Measurements from ENCODE around the gene ABCA5. TPM values are rescaled to one million over a fixed set of nuclear protein-coding genes. Genes with fewer than 3 reads are reported as not detected.

Gene ABCA5
- total and polyA plus RNA-seq, 9 of the 15 experiments (the other 6 are each of a cell fraction or from before 2014, with no cell fraction given), result 0.74 to 2.3 (median 1.4) TPM

DNA sequence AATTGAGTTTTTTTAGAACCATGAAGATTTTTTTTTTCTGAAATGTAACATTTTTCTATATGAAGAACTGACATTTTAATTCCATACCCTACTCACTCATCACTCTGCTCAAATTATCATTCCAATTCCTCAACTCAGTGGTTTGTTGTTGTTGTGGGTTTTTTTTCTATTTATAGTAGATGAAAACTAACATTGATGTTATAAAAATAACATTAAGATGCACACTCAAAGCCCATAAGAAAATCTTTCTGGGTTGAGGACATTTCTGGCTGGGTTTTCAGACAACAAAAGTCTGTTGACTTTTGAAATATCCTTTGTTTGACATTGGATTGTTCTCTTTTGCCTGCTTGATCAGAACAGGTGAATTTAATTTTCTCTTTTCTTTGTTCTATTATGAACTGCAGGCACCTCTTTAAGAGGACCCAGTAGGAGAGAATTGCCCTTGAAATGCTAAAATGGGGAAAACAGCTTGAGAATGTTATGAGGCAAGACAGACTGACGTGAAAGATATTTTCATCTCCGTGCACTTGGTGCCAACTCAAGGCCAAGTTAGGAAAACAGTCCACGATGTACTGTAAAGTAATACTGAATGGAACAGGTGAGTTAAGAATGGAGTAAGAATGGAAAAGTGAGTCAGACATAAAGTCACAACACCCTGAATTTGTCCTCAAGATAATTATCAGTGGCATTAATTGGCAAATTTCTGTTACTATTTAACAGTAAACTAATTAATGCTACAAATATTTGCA, 16.1 kb upstream of the ABCA5 start (continued):
- TF ChIP-seq CTBP1 (IDR thresholded peaks at IDR 0.05; ENCODE audit: borderline replicate concordance) (no peak), SRSF9 (IDR thresholded peaks at IDR 0.05; ENCODE audit: borderline replicate concordance, low read depth, low read length) (no peak)
- TF ChIP-seq, protein P1, sequence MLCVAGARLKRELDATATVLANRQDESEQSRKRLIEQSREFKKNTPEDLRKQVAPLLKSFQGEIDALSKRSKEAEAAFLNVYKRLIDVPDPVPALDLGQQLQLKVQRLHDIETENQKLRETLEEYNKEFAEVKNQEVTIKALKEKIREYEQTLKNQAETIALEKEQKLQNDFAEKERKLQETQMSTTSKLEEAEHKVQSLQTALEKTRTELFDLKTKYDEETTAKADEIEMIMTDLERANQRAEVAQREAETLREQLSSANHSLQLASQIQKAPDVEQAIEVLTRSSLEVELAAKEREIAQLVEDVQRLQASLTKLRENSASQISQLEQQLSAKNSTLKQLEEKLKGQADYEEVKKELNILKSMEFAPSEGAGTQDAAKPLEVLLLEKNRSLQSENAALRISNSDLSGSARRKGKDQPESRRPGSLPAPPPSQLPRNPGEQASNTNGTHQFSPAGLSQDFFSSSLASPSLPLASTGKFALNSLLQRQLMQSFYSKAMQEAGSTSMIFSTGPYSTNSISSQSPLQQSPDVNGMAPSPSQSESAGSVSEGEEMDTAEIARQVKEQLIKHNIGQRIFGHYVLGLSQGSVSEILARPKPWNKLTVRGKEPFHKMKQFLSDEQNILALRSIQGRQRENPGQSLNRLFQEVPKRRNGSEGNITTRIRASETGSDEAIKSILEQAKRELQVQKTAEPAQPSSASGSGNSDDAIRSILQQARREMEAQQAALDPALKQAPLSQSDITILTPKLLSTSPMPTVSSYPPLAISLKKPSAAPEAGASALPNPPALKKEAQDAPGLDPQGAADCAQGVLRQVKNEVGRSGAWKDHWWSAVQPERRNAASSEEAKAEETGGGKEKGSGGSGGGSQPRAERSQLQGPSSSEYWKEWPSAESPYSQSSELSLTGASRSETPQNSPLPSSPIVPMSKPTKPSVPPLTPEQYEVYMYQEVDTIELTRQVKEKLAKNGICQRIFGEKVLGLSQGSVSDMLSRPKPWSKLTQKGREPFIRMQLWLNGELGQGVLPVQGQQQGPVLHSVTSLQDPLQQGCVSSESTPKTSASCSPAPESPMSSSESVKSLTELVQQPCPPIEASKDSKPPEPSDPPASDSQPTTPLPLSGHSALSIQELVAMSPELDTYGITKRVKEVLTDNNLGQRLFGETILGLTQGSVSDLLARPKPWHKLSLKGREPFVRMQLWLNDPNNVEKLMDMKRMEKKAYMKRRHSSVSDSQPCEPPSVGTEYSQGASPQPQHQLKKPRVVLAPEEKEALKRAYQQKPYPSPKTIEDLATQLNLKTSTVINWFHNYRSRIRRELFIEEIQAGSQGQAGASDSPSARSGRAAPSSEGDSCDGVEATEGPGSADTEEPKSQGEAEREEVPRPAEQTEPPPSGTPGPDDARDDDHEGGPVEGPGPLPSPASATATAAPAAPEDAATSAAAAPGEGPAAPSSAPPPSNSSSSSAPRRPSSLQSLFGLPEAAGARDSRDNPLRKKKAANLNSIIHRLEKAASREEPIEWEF (CRISPR knock-in tag; IDR thresholded peaks at IDR 0.05), result no peak

GRCh38 chr17:69339937-69340336, 13.0 kb upstream of the ABCA5 start:
- in situ Hi-C loops (cut with MboI), result no loop called here
- BruUV-seq (replicated peaks), result no TSS peak

More at GRCh38 chr17:69339937-69340336, 13.0 kb upstream of the ABCA5 start:
- ChIA-PET POLR2A (no interaction called here), CTCF (ENCODE audit: low intra/inter-chr PET ratio) (no interaction called here)
- no peak for ATAC-seq
- Histone ChIP-seq H3K4me3 (no peak overlapping the region), H3K9me1 (ENCODE audit: control insufficient read depth, insufficient read depth, low read length) (no peaks in the 10 kb centered on the region), H3K9me3 (replicated peaks; ENCODE audit: control insufficient read depth, insufficient read depth, low read depth, low read length) (no peaks in the 10 kb centered on the region), H3K4me1 (replicated peaks in 1 of 2; ENCODE audit: control insufficient read depth in 2 of 2, insufficient read depth in 2 of 2, low read length in 2 of 2) (no peaks in the 10 kb centered on the region), H3K4me2 (ENCODE audit: insufficient read depth, low read length) (no peak overlapping the region), H2AFZ (ENCODE audit: low read depth, low read length) (no peak overlapping the region), H3K9ac (ENCODE audit: insufficient read depth in 1 of 2, low read depth in 2 of 2, low read length in 2 of 2) (no peak overlapping the region), H3K27ac (ENCODE audit: extremely low read depth, low read depth, low read length) (no peak overlapping the region), H3K27me3 (ENCODE audit: control insufficient read depth in 2 of 2, insufficient read depth in 2 of 2, low read length in 2 of 2) (peaks cover 0 to 3% of the 10 kb centered on the region in 2 experiments; a peak in 1 of 5 replicates), H3K79me2 (ENCODE audit: control insufficient read depth, insufficient read depth, low read length) (no peaks in the 10 kb centered on the region), H3K36me3 (ENCODE audit: control insufficient read depth, insufficient read depth, low read length) (no peaks in the 10 kb centered on the region), H4K20me1 (replicated peaks; ENCODE audit: control insufficient read depth, insufficient read depth, low read length) (no peaks in the 10 kb centered on the region)
- TF ChIP-seq RHOXF2B (CRISPR knock-in tag; conservative IDR thresholded peaks at IDR 0.05), result no peak
- TF ChIP-seq DDX20 (tag; IDR thresholded peaks at IDR 0.05; ENCODE audit: low read depth), result no peak
- no peak for TF ChIP-seq XRCC3 (IDR thresholded peaks at IDR 0.05)
- no peak for TF ChIP-seq ATF6 (CRISPR knock-in tag; IDR thresholded peaks at IDR 0.05)
- 0% methylated on average over 3 of the region's 3 CpGs for WGBS (ENCODE audit: insufficient coverage, low coverage, missing lambda C conversion rate)
- intact Hi-C loops (cut with micrococcal nuclease), result loop anchor here (10.0 kb wide), 1 partner anchor 55 kb away; no protein-coding TSS in a partner anchor
- FAIRE-seq, result no peak
- no peak for DNase-seq (ENCODE audit: extremely low read depth in 1 of 4, low spot score in 3 of 4)
